Measurements from ENCODE around the gene AHCYL2.
A peak's percentile ranks its signal among the peaks of the same experiment; 100 is the strongest.
"Not testable (repeated sequence)": the region's sequence is repeated elsewhere in the genome, so short reads cannot be mapped to it uniquely, and the experiment has no call there.

Gene AHCYL2

DNA sequence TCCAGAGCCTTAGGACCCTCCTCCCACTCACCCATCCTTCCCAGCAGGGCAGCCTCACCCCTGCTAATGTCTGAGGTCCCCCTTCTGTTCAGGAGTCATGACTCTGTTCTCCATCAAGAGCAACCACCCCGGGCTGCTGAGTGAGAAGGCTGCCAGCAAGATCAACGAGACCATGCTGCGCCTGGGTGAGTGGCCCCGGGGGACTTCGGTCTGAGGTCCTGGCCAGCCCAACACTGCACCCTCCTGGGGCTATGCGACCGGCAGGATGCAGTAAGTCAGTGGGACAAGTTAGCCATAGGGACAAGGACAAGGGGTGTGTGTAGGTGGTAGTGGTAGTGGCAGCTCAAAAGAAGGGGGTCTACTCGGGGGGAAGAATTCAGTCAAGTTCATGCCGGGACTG lies 16.2 kb upstream of the AHCYL2 start:
- DNase-seq, result no peak

GRCh38 chr7:129209067-129209926 lies 15.5 kb upstream of the AHCYL2 start:
- DNase-seq, result no peak

- DNase-seq, result peak in 54 of 58 donors; percentile 2 to 86 (median 40)
Measured at GRCh38 chr7:129210256-129210988, 14.4 kb upstream of the AHCYL2 start.

DNA sequence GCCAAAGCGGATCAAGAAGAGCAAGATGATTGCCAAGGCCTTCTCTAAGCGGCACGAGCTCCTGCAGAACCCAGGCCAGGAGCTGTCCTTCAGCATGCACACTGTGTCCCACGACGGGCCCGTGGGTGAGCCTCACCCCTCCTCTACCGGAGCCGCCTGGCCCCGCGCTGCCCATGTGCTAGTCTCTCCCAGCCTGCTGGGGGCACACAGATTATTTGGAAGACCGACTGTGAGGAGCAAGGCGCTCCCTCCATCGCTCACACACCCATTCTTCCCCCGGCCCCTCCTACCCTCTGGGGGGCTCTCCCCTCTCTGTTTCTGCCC lies 13.9 kb upstream of the AHCYL2 start:
- no peak for DNase-seq

- DNase-seq, result no peak
Measured at GRCh38 chr7:129212126-129212525, 12.7 kb upstream of the AHCYL2 start.

DNA sequence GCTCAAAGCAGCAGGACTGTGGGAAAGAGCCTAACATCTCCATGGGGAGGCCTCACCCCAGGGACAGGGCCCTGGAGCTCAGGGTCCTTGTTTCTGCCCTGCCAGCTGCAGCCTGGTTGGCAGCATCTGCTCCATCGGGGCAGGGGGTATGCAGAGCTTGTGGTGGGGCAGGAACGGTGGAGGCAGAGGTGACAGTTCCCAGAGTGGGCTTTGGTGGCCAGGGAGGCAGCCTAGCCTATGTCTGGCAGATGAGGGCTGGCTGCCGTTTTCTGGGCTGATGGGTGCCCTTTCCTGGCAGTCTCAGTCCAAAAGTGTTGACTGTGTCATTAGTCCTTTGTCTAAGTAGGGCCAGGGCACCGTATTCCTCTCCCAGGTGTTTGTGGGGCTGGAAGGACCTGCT lies 12.2 kb upstream of the AHCYL2 start:
- DNase-seq, result no peak

DNA sequence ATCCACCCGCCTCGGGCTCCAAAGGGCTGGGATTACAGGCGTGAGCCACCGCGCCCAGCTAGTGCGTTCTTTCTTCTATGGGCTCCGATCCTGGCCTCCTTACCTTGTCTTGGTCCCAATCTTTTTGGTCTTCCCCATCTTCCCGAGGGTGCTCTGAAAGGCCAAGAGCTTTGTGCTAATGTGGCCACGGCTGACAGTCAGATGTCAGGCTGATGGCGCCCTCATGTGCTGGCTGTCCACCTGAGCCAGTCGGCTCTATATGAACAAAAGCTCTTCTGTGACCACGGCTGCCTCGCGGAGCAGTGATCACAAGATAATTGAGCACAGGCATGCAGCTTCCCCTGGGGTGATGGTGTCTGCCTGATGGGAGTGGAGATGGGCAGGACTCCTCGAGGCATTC lies 11.0 kb upstream of the AHCYL2 start:
- DNase-seq, result peak in 11 of 58 donors; percentile 5 to 33 (median 13)

GRCh38 chr7:129215691-129216090 lies 9.1 kb upstream of the AHCYL2 start:
- DNase-seq, result not testable (repeated sequence)

DNA sequence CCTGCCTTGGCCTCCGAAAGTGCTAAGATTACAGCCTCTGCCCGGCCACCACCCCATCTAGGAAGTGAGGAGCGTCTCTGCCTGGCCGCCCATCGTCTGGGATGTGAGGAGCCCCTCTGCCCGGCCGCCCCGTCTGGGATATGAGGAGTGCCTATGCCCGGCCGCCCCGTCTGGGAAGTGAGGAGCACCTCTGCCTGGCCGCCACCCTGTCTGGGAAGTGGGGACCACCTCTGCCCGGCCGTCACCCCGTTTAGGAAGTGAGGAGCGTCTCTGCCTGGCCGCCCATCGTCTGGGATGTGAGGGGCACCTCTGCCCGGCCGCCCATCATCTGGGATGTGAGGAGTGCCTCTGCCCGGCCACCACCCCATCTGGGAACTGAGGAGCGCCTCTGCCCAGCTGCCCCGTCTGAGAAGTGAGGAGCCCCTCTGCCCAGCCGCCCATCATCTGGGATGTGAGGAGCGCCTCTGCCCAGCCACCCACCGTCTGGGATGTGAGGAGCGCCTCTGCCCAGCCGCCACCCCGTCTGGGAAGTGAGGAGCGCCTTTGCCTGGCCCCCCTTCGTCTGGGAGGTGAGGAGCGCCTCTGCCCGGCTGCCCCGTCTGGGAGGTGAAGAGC lies 8.6 kb upstream of the AHCYL2 start:
- DNase-seq, result not testable (repeated sequence)

DNA sequence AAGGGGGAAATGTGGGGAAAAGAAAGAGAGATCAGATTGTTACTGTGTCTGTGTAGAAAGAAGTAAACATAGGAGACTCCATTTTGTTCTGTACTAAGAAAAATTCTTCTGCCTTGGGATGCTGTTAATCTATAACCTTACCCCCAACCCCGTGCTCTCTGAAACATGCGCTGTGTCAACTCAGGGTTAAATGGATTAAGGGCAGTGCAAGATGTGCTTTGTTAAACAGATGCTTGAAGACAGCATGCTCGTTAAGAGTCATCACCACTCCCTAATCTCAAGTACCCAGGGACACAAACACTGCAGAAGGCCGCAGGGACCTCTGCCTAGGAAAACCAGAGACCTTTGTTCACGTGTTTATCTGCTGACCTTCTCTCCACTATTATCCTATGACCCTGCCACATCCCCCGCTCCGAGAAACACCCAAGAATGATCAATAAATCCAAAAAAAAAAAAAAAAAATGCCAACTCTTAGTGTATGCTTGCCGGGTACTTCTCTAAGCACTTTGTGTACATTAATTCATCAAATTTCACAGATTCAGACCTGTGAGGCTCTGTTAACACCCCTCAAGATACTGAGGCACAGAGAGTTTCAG lies 7.9 kb upstream of the AHCYL2 start:
- not testable (repeated sequence) for DNase-seq

GRCh38 chr7:129218514-129219062 lies 6.2 kb upstream of the AHCYL2 start:
- peak in 56 of 58 donors; percentile 9 to 89 (median 64) for DNase-seq

DNA sequence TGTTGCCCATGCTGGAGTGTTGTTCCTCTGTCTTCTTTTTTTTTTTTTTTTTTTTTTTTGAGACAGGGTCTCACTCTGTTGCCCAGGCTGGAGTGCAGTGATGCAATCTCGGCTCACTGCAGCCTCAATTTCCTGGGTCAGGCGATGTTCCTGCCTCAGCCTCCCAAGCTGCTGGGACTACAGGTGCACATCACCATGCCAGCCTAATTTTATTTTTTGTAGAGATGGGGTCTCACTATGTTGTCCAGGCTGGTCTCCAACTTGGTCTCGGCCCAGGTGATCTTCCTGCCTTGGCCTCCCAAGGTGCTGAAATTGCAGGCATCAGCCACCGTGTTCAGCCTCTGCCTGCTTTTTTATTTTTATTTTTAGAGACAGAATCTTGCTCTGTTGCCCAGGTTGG lies 5.7 kb upstream of the AHCYL2 start:
- DNase-seq, result not testable (repeated sequence)

DNA sequence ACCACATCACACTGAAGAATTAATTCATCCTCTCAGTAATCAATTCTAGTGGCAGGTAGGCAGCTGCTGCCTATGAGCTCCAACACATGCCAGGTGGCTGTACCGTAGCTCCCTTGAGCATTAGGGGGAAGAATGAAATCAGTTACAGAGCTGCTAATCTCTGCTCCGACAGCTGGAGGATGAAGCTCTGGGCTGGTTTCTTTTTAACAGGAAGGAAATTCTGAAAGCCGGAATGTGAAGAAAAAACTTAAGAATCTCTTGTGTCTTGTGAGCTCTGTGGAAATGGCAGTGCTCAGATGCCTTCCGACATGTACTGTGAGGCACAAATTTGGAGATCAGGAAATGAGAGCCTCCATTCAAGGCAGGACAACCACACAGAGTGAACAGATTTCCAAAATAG lies 2.8 kb upstream of the AHCYL2 start:
- DNase-seq, result no peak

- peak in 39 of 58 donors; percentile 29 to 78 (median 56) for DNase-seq
Measured at GRCh38 chr7:129225206-129225930, 538 bp downstream of the AHCYL2 start.

- DNase-seq, result no peak
Measured at GRCh38 chr7:129225931-129226572, 1.2 kb downstream of the AHCYL2 start.

DNA sequence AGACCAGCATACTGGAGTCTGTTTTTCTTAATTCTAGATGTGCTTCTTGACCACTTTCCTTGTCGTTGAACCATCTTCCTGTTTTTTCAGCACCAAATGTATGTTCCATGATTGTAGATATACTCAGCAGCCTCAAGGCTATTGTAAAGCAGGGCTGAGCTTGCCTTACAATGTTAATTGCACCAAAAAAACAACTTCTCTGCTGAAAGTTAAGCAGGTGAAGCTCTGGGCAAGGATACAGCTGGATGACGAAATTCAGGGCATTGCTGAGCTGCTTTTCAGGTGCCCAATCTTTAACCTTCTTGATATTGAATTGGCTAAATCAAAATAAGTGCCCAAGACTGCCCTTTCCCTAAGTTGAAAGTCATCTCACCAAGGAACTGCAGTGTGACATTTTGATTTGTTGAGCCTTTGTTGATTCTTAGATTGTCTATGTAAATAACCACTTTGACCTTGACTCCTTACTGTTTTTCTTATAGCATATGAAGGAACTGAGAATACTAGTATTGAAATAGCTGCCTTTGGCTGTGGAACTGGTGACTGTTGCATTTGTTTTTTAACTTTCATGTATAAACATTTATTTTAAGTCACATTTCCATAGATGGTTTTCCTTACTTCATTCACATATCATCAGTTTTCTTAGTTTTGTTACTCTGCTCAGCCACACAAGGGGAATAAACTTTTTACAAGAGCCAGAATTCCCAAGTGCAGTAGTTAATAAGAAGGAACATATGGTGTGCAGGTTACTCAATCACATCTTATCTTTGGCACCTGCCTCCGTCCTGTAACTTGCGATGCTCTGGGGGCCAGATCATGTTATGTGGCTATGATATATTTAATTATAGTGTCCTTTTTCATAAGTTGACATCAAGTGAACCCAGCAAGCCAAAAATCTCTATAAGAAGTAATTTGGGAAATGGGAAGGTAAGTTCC lies 3.1 kb downstream of the AHCYL2 start:
- DNase-seq, result no peak

- DNase-seq, result no peak
Measured at GRCh38 chr7:129228633-129229032, 3.8 kb downstream of the AHCYL2 start.

GRCh38 chr7:129231666-129232065 lies 6.8 kb downstream of the AHCYL2 start:
- no peak for DNase-seq

- DNase-seq, result no peak
Measured at GRCh38 chr7:129238546-129238945, 13.7 kb downstream of the AHCYL2 start.

All from anterior cingulate cortex (tissue), 58 donors.